WTC11 (cell line): ENCODE results near the gene STIMATE.

ENCODE experiments used
- CREB1 ChIP-seq: sonication (generic); formaldehyde crosslinking; IDR thresholded peaks from 2 replicates; pipeline ENCODE4 v1.8.0; 2023; ENCODE audit warnings: mild to moderate bottlenecking, missing genetic modification reagents
- HMGA2 ChIP-seq: fragments of 250-450 bp; sonication (Bioruptor Pico); IDR thresholded peaks from 2 replicates; pipeline ENCODE4 v1.4.0; 2021; ENCODE audit warnings: mild to moderate bottlenecking, moderate library complexity
- SMAD4 ChIP-seq: sonication (generic); formaldehyde crosslinking; IDR thresholded peaks from 2 replicates; pipeline ENCODE4 v1.8.0; 2022; ENCODE audit warnings: mild to moderate bottlenecking, missing genetic modification reagents
- TCF7 ChIP-seq: sonication (generic); formaldehyde crosslinking; IDR thresholded peaks from 2 replicates; pipeline ENCODE4 v1.8.0; 2022; ENCODE audit warnings: mild to moderate bottlenecking, low read depth, missing genetic modification reagents, moderate library complexity
- TF ChIP-seq, protein P1 (sequence below): sonication (generic); formaldehyde crosslinking; IDR thresholded peaks from 2 replicates; pipeline ENCODE4 v1.8.0; 2022; ENCODE audit warnings: mild to moderate bottlenecking, missing genetic modification reagents
- TF ChIP-seq, protein P2 (sequence below): fragments of 200-600 bp; IDR thresholded peaks from 2 replicates; pipeline ENCODE4 v1.8.0; 2022; ENCODE audit warnings: antibody characterized with exemption
- TF ChIP-seq, protein P3 (sequence below): sonication (generic); formaldehyde crosslinking; IDR thresholded peaks from 2 replicates; pipeline ENCODE4 v1.8.1; 2023; ENCODE audit warnings: mild to moderate bottlenecking, missing genetic modification reagents, moderate library complexity
- TF ChIP-seq, protein P4 (sequence below): fragments of 250-450 bp; sonication (Bioruptor Pico); IDR thresholded peaks from 2 replicates; pipeline ENCODE4 v1.9.0; 2021; ENCODE audit warnings: mild to moderate bottlenecking
- TF ChIP-seq, protein P5 (sequence below): fragments of 250-450 bp; sonication (Bioruptor Pico); IDR thresholded peaks from 2 replicates; pipeline ENCODE4 v1.9.0; 2021; ENCODE audit warnings: moderate library complexity, mild to moderate bottlenecking, inconsistent platforms, borderline replicate concordance
- TF ChIP-seq, protein P6 (sequence below): sonication (generic); formaldehyde crosslinking; IDR thresholded peaks from 2 replicates; pipeline ENCODE4 v1.8.1; 2022; ENCODE audit warnings: missing genetic modification reagents, borderline replicate concordance
- TF ChIP-seq, protein P7 (sequence below): sonication (generic); formaldehyde crosslinking; IDR thresholded peaks from 2 replicates; pipeline ENCODE4 v1.8.1; 2022; ENCODE audit warnings: mild to moderate bottlenecking, missing genetic modification reagents, moderate library complexity, borderline replicate concordance

DNA sequence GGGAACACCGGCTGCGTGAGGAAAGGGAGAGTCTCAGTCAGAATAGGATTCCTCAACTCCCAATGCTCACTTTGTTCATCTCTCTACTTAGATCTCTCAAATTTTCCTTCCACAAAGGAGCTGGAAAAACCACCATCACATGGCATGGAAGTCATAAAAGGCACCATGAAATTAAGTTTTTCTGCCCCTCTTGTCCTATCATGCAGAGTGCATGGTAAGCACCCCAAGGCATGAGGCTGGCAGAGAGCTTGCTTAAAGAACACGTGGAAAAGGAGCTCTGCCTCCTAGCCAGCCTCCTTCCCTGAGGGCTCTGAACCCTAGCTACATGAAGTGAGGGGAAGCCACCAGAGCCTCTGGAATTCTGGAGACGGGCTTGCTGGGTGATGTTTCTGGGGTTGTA, 17.8 kb downstream of the STIMATE start:
- TF ChIP-seq, protein P1, sequence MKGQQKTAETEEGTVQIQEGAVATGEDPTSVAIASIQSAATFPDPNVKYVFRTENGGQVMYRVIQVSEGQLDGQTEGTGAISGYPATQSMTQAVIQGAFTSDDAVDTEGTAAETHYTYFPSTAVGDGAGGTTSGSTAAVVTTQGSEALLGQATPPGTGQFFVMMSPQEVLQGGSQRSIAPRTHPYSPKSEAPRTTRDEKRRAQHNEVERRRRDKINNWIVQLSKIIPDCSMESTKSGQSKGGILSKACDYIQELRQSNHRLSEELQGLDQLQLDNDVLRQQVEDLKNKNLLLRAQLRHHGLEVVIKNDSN (CRISPR knock-in tag) = no peak
- no peak for TF ChIP-seq SMAD4 (CRISPR knock-in tag)
- TF ChIP-seq, protein P2, sequence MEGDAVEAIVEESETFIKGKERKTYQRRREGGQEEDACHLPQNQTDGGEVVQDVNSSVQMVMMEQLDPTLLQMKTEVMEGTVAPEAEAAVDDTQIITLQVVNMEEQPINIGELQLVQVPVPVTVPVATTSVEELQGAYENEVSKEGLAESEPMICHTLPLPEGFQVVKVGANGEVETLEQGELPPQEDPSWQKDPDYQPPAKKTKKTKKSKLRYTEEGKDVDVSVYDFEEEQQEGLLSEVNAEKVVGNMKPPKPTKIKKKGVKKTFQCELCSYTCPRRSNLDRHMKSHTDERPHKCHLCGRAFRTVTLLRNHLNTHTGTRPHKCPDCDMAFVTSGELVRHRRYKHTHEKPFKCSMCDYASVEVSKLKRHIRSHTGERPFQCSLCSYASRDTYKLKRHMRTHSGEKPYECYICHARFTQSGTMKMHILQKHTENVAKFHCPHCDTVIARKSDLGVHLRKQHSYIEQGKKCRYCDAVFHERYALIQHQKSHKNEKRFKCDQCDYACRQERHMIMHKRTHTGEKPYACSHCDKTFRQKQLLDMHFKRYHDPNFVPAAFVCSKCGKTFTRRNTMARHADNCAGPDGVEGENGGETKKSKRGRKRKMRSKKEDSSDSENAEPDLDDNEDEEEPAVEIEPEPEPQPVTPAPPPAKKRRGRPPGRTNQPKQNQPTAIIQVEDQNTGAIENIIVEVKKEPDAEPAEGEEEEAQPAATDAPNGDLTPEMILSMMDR = no peak
- no peak for TF ChIP-seq CREB1
- TF ChIP-seq, protein P3, sequence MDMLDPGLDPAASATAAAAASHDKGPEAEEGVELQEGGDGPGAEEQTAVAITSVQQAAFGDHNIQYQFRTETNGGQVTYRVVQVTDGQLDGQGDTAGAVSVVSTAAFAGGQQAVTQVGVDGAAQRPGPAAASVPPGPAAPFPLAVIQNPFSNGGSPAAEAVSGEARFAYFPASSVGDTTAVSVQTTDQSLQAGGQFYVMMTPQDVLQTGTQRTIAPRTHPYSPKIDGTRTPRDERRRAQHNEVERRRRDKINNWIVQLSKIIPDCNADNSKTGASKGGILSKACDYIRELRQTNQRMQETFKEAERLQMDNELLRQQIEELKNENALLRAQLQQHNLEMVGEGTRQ (CRISPR knock-in tag) = no peak
- TF ChIP-seq HMGA2 (CRISPR knock-in tag) = no peak
- TF ChIP-seq TCF7 (CRISPR knock-in tag) = no peak
- TF ChIP-seq, protein P4, sequence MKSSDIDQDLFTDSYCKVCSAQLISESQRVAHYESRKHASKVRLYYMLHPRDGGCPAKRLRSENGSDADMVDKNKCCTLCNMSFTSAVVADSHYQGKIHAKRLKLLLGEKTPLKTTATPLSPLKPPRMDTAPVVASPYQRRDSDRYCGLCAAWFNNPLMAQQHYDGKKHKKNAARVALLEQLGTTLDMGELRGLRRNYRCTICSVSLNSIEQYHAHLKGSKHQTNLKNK = no peak
- TF ChIP-seq, protein P5, sequence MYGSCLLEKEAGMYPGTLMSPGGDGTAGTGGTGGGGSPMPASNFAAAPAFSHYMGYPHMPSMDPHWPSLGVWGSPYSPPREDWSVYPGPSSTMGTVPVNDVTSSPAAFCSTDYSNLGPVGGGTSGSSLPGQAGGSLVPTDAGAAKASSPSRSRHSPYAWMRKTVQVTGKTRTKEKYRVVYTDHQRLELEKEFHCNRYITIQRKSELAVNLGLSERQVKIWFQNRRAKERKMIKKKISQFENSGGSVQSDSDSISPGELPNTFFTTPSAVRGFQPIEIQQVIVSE (CRISPR knock-in tag) = no peak
- TF ChIP-seq, protein P6, sequence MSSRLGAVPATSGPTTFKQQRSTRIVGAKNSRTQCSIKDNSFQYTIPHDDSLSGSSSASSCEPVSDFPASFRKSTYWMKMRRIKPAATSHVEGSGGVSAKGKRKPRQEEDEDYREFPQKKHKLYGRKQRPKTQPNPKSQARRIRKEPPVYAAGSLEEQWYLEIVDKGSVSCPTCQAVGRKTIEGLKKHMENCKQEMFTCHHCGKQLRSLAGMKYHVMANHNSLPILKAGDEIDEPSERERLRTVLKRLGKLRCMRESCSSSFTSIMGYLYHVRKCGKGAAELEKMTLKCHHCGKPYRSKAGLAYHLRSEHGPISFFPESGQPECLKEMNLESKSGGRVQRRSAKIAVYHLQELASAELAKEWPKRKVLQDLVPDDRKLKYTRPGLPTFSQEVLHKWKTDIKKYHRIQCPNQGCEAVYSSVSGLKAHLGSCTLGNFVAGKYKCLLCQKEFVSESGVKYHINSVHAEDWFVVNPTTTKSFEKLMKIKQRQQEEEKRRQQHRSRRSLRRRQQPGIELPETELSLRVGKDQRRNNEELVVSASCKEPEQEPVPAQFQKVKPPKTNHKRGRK = no peak
- TF ChIP-seq, protein P7, sequence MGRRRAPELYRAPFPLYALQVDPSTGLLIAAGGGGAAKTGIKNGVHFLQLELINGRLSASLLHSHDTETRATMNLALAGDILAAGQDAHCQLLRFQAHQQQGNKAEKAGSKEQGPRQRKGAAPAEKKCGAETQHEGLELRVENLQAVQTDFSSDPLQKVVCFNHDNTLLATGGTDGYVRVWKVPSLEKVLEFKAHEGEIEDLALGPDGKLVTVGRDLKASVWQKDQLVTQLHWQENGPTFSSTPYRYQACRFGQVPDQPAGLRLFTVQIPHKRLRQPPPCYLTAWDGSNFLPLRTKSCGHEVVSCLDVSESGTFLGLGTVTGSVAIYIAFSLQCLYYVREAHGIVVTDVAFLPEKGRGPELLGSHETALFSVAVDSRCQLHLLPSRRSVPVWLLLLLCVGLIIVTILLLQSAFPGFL (CRISPR knock-in tag) = no peak
